IMR-90 (cell line): Measurements from ENCODE around the gene KDR.

Experiments used
- CEBPB ChIP-seq: IDR thresholded peaks from 2 replicates; pipeline ENCODE4 v1.6.1; 2012; ENCODE audit warnings: low read depth, low read length, improper control_type of control experiment
- POLR2A ChIP-seq: IDR thresholded peaks from 2 replicates; pipeline ENCODE4 v1.6.1; 2012; ENCODE audit warnings: mild to moderate bottlenecking, low read depth, low read length
- TF ChIP-seq, protein P1 (sequence below): conservative IDR thresholded peaks from 2 replicates; pipeline ENCODE4 v1.5.1; 2012; ENCODE audit warnings: mild to moderate bottlenecking, low read depth, low read length, improper control_type of control experiment

DNA sequence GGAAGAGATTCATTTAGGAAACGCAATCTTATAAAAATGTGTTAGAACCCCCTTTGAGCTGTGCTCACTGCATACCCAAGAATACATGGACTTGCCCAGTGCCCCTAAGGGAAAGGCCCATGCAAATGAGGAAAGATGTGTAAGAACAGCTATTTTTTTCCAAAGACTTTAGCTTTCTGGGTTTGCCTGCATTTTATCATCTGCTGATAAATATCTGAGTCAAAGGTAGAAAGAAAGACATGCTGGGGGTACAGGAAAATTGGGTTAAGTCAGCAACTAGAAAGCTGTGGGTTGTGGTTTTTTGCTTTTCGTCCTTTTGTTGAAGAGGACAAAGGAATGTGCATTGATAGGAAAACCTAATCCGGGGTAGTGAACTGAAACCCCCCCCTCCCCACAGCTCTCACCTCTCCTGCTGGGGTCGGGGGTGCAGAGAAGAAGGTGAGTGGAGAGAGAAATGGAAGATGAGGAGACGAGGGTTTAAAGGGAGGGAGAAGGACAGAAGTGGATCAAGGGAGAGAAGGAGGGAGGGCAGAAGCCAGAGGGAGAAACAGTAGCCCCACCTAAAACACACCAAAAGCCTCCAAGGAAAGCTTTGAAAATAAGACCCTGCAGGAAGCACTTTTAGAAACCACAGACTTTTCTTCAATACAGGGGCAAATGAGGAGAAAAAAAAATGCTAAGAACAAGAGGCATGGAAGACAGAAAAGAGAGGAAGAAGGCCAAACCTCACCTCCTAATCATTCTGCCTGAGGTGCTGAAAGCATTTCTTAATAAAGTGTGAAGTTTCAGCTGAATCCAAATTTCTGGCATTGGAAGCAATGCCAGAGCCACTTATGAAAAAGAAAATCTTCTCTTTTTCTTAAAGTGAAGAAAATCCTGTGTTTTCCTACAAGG, 49.3 kb downstream of the KDR start:
- TF ChIP-seq CEBPB (no peak), POLR2A (no peak)
- TF ChIP-seq, protein P1, sequence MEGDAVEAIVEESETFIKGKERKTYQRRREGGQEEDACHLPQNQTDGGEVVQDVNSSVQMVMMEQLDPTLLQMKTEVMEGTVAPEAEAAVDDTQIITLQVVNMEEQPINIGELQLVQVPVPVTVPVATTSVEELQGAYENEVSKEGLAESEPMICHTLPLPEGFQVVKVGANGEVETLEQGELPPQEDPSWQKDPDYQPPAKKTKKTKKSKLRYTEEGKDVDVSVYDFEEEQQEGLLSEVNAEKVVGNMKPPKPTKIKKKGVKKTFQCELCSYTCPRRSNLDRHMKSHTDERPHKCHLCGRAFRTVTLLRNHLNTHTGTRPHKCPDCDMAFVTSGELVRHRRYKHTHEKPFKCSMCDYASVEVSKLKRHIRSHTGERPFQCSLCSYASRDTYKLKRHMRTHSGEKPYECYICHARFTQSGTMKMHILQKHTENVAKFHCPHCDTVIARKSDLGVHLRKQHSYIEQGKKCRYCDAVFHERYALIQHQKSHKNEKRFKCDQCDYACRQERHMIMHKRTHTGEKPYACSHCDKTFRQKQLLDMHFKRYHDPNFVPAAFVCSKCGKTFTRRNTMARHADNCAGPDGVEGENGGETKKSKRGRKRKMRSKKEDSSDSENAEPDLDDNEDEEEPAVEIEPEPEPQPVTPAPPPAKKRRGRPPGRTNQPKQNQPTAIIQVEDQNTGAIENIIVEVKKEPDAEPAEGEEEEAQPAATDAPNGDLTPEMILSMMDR, result no peak
